GM13976 (cell line): ENCODE results near the gene HTN3.
"Not testable (repeated sequence)": the region's sequence is repeated elsewhere in the genome, so short reads cannot be mapped to it uniquely, and the experiment has no call there.

Source experiments
- DNase-seq: peaks from one replicate; pipeline ENCODE4 v3.0.0; 2012; ENCODE audit warnings: low spot score
- CTCF ChIP-seq: IDR thresholded peaks from 2 replicates; pipeline ENCODE4 v1.5.1; 2012; ENCODE audit warnings: borderline replicate concordance, mild to moderate bottlenecking; ENCODE audit not compliant: insufficient read depth; ENCODE audit errors: extremely low read depth, missing control alignments, control extremely low read depth
- in situ Hi-C: fragments of 300-500 bp; cut with MboI; formaldehyde crosslinking; loops from one replicate; pipeline ENCODE4 v1.12.0; 2022; ENCODE audit warnings: low sequenced_read_pairs, mixed read lengths, inconsistent platforms; ENCODE audit not compliant: unreplicated experiment

The HTN3 gene

GRCh38 chr4:70028159-70028558 lies at the start of gene HTN3:
TSS of gene HTN3 (plus strand) at chr4:70028459. CDS start at chr4:70030741, 2,282 bp downstream.
- in situ Hi-C loops, DNase-seq: not testable (repeated sequence)

- no peak for TF ChIP-seq CTCF
- in situ Hi-C loops: no loop called here
- no peak for DNase-seq
These were observed 44.2 kb upstream of the HTN3 start for GRCh38 chr4:69984030-69984443.

GRCh38 chr4:69986663-69987062 lies 41.6 kb upstream of the HTN3 start:
- TF ChIP-seq CTCF: no peak
- no peak for DNase-seq
- in situ Hi-C loops: no loop called here

GRCh38 chr4:69991016-69991415 lies 37.2 kb upstream of the HTN3 start:
- no peak for DNase-seq
- TF ChIP-seq CTCF: no peak
- in situ Hi-C loops: no loop called here

GRCh38 chr4:69994782-69995181 lies 33.5 kb upstream of the HTN3 start:
- DNase-seq: no peak
- TF ChIP-seq CTCF: no peak
- in situ Hi-C loops: no loop called here

- in situ Hi-C loops: no loop called here
- DNase-seq: no peak
- no peak for TF ChIP-seq CTCF
These were observed 32.7 kb upstream of the HTN3 start, which contains the start of gene STATH for GRCh38 chr4:69995526-69996016. TSS of gene STATH (plus strand) at chr4:69995966. CDS start at chr4:69998438, 2,472 bp downstream.

GRCh38 chr4:69999420-69999819 lies 28.8 kb upstream of the HTN3 start:
- no peak for DNase-seq
- no peak for TF ChIP-seq CTCF
- in situ Hi-C loops: no loop called here
